ENCODE data around the gene TFEB. TPM values are rescaled to one million over a fixed set of nuclear protein-coding genes. Genes with fewer than 3 reads are reported as not detected.
A peak's percentile ranks its signal among the peaks of the same experiment; 100 is the strongest.

The TFEB gene
- total and polyA plus RNA-seq, 2 of the 8 experiments (the other 6 are each of a cell fraction or from before 2014, with no cell fraction given): 2.3 to 6.7 TPM

GRCh38 chr6:41682056-41682477 is 53.3 kb downstream of the TFEB start (continued):
- no peak for TF ChIP-seq KDM1A (IDR thresholded peaks at IDR 0.05; ENCODE audit: borderline replicate concordance, low read length)
- TF ChIP-seq EP300 (IDR thresholded peaks at IDR 0.05; ENCODE audit: borderline replicate concordance in 1 of 2, low read depth in 2 of 2, low read length in 2 of 2): peak in 1 of 2 experiments; percentile 71; a peak in 1 of 3 replicates
- no peak for TF ChIP-seq SIRT6 (IDR thresholded peaks at IDR 0.05; ENCODE audit: low read length)
- TF ChIP-seq NRF1 (IDR thresholded peaks at IDR 0.05; ENCODE audit: low read depth, low read length): no peak
- no peak for TF ChIP-seq TBP (IDR thresholded peaks at IDR 0.05; ENCODE audit: low read depth, low read length)
- no peak for TF ChIP-seq TAF1 (IDR thresholded peaks at IDR 0.05; ENCODE audit: low read depth, low read length)
- TF ChIP-seq ZNF274 (IDR thresholded peaks at IDR 0.05; ENCODE audit: borderline replicate concordance, extremely low read depth, low read length): no peak
- no peak for TF ChIP-seq PHF8 (conservative IDR thresholded peaks at IDR 0.05; ENCODE audit: low read depth, low read length)
- peak; percentile 99 for TF ChIP-seq RAD21 (IDR thresholded peaks at IDR 0.05 in 1 of 2, conservative IDR thresholded peaks at IDR 0.05 in 1 of 2; ENCODE audit: low read depth in 2 of 2, low read length in 2 of 2)
- TF ChIP-seq SP2 (IDR thresholded peaks at IDR 0.05; ENCODE audit: low read length): no peak
- TF ChIP-seq MAX (IDR thresholded peaks at IDR 0.05): peak; percentile 43; the same call in 1 of the 2 replicates
- TF ChIP-seq EZH2 (IDR thresholded peaks at IDR 0.05; ENCODE audit: low read depth, low read length, severe bottlenecking): no peak
- no peak for TF ChIP-seq E2F6 (IDR thresholded peaks at IDR 0.05)
- TF ChIP-seq BRCA1 (IDR thresholded peaks at IDR 0.05; ENCODE audit: low read depth, low read length): no peak
- peak; percentile 98 for TF ChIP-seq TEAD4 (IDR thresholded peaks at IDR 0.05; ENCODE audit: low read depth, low read length)
- TF ChIP-seq JUN (IDR thresholded peaks at IDR 0.05; ENCODE audit: low read depth, low read length): 0 out of 2 replicates have a peak, but pooled peaks have one; percentile 14
- TF ChIP-seq HDAC6 (IDR thresholded peaks at IDR 0.05; ENCODE audit: low read depth, low read length): no peak
- peak in 2 of 3 experiments; percentile 96 to 97; a peak in 3 of 4 replicates for TF ChIP-seq CTCF (IDR thresholded peaks at IDR 0.05; ENCODE audit: control extremely low read depth in 1 of 3, insufficient read depth in 1 of 3, low read depth in 1 of 3, low read length in 3 of 3)
- no peak for TF ChIP-seq CBX5 (IDR thresholded peaks at IDR 0.05; ENCODE audit: low read depth, low read length)
- peak; percentile 76; the same call in 1 of the 2 replicates for TF ChIP-seq TCF12 (IDR thresholded peaks at IDR 0.05; ENCODE audit: low read depth, low read length)
- TF ChIP-seq POLR2A (IDR thresholded peaks at IDR 0.05; ENCODE audit: control extremely low read depth in 1 of 2, low read depth in 2 of 2, low read length in 2 of 2): no peak
- TF ChIP-seq CREB1 (IDR thresholded peaks at IDR 0.05): peak; percentile 16; the same call in 1 of the 2 replicates
- TF ChIP-seq NANOG (IDR thresholded peaks at IDR 0.05; ENCODE audit: insufficient read depth, low read depth, low read length, poor library complexity, severe bottlenecking): peak; percentile 15
